ENCODE results near the gene P3H2.

The P3H2 gene

DNA sequence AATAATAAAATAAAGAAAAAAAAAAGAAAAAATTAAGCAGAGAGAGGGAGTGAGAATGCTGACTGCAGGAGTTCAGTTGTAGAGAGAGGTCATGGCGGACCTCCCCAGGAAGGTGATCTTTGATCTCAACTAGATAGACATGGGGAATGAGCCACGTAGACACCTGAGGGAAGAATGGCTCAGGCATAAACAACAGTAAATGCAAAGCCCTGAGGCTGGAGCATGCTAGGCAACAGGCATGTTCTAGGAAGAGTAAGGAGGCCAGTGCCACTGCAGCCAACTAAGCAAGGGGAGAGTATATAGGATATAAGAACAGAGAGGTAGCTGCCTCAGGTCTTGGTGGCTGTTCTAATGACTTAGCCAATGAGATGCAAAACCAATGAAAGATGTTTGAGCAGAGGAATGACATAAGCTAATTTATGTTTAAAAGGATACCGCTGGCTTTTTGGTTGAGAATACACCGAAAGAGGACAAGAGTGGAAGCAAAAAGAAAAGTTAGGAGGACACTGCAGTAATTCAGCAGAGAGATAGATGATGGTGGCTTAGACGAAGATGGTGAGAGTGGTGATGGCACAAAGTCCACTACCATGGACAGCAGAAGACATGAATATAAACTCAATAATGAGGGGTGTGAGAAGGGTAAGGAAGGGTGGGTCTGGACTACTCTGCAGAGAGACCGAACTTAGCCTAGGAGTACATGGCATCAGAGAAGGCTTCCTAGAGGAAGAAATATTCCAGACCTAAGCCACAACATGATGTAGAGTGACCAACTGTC is 174.6 kb downstream of the P3H2 start:
- DNase-seq (ENCODE audit: low spot score): no peak

DNA sequence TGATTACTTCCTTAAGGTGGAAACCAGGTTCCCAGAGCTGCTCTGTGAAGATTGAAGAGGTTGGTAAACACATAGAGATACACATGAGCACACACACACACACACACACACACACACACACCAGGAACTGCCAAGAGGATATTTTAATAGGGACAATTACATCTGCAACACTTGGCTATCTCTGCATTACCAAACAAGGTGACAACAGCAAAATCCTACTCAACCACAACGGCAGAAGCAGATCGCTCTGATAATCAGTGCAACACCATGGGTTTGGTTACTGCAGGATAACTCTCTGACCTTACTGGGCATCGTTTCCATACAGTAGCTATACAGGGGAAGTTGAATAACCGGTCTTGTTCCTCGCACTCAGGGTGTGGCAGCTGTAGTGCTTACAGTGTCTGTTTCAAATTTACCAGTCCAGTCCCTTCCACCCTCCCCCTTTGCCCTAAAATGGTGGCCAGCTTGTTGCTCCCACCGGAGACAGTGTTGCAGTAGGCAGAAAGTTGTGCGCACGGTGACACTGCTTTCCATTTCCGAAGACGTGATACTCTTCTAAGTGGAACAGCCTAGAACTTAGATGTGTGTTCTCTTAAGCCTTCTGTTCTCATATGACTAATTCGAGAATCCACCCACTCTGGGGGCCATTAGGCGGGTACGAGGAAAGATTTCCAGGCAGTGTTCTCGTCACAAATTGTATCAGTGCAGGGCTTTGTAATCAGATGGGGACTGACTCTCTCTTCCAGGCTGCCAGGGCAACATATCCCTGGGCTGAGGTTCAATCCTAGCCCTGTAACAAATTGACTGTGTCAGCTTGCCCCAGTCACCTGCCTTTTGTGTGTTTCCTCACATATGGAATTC is 176.2 kb downstream of the P3H2 start:
- DNase-seq (ENCODE audit: low spot score): no peak

DNA sequence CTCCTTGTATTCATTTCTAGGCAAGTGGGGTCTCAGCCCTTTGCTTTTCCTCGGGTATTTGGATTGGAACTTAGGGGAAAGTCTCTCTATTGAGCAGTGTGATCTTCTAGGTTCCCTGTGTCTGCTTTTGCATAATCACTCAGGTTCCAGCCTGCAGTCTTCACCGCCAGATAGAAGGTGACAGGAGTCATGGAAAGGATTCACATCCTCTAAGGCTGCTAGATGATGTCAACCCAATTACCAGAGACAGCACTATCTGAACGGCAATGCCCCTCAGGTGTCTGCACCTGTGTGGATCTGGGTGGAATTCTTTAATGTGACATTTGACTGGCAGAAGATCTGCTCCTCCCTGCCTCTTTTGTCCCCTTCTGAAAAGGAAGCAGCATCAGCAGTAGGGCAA is 177.7 kb downstream of the P3H2 start:
- no peak for DNase-seq (ENCODE audit: low spot score)

DNA sequence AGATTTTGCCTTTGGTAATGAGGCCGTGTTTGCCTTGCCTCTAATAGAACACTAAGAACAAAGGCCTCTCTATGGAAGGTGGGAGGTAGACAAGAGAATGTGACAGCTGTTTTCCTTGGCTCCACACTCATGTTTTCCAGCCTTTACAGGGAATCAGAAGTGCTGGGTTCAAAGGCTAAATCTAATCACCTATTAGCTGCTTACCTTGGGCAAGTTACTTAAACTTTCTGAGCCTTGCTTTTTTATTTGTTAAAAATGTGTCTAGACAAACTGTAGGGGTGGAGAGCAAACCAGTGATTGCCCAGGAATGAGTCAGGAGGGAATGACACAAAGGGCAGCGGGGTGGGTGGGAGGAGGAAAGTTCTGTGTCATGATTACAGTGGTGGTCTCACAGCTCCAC is 179.0 kb downstream of the P3H2 start:
- no peak for DNase-seq (ENCODE audit: low spot score)

DNA sequence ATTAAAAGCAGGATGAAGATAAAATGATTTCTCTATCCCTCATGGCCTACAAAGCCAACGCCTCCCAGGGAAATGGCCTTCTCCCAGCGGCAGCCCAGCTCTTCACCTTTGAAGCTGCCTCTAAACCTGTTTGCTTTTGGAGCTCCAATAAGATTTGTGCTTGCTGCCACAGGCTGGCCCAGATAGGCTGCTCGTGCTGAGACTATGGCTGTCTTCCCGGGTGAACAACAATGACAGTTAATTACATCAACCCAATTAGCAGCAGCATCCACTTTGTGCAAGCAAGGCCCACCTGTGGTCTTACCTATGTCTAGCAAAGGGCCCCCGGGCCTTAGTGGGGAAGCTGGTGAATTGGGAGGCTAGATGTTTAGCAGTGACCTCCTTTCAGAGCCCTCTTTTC is 179.6 kb downstream of the P3H2 start:
- no peak for DNase-seq (ENCODE audit: low spot score)

DNA sequence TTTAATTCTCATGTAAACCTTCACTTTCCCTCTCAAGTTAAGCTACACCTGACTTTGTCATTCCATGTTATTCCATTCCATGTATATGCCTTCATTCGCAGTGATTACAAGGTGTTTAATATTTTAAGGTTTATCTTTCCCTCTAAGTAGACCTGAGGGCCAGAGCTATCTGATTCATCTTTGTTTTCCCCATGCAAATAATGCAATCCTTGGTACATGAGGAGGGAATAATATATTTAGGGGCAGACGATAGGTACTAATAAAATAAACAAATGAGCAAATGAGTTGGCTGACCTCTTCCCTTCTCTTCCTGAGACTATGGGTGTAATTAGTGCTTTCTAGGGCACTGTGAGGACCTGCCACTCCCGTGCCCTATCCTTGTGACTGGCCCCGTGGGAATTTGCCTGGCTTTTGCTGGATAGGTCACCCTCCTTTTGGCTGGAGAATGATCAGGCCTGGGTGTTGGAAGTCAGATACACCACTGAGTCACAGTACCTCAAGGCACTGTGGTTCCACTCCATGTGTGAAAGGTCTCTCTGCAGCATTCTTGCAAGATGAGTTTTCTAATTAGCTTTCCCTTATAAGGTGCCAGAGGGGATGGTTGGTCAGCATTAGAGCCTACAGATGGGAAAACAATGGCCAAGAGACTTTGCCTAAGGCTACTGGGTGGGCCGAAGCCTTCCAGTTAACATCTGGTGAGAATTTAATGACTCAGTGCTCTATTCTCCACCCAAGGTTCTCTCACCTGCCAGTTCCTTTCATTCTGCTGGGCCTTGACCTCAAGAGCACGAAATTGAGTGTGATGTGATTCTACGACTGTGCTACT is 183.2 kb downstream of the P3H2 start:
- DNase-seq (ENCODE audit: low spot score): no peak

DNA sequence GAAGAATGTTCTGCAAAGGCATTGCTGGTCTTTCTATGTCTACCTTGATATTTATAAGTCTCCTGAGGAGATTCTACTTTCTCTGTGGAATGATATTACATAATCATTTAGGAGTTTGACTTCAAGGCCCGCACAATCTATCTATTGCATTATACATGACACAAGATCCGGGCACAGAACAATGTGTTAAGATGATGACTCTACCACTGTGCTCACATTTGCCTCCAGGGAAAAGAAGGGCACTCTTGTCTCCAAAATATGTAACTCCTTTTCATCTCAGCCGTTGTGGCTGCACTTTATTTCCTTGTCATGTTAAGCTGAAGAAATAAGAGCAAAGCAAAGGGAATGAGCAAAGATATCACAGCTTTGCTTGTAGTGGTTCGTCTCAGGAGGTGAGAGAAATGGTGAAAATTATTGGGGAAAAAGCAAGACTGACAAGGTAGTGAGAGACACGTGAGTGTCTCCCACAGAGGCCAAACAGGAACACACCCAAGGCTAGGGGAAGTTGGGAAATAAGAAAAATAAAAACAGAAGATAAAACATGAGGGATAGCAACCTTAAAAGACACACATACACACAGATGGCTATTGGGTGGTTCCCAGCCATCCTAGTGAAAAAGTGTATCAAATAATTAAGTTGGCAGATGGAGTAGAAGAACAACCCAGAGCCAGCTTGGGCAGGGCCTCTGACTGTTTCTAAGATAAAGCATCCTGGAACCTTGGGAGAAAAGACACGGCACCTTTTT is 184.3 kb downstream of the P3H2 start:
- no peak for DNase-seq (ENCODE audit: low spot score)

DNA sequence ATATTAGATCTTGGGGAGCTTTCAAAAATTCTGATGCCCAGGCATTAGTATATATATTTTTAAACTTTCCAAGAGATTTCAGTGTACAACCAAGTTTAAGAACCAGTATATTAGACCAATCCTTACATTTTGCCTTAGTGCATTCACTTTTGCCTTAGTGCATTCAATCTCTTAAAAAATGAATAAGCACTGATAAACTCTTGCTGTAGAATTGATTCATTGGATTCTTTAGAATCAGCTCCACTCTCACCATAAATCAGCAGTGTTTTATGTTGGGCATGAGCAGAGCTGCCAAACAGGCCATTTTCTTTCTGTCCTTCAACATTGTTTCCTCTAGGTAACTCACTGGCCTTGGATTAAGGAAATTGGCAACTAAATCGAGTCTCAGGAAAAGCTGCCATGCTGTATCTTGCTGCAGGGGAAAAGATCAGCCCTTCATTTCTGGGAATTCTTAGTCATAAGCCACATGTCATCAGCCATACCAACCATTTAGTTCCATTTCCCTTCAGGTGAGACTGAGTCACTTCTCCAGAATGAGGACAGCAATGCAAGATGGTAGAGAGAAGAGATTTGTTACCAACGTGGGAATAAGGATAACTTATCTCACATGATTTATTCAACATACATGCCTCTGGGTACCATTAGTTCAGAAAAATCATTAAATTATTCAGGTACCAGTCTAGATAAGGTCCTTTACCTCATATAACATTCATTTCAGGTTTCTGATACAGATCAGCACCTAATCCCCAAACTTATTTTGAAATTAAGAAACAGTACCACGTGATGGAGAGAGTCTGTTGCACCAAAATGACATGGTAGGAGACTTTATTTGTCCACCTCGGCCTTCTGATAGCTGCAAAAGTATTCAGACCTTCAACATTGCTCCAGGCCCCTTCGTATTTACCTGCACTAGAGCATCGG is 192.5 kb downstream of the P3H2 start:
- no peak for DNase-seq (ENCODE audit: low spot score)

DNA sequence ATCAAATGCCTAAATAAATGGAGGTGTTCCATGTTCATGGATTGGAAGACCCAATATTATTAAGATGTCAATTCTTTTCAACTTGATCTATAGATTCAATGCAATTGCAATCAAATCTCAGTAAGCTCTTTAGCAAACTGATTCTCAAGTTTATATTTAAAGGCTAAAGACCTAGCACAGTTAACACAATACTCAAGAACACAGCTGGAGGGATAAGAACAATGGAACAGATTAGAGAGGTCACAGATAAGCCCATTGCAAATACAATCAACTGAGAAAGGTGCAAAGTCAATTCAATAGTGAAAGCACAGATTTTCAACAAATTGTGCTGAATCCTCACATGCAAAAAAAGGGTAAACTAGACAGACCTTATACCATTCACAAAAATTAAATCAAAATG is 198.9 kb downstream of the P3H2 start:
- no peak for DNase-seq (ENCODE audit: low spot score)

DNA sequence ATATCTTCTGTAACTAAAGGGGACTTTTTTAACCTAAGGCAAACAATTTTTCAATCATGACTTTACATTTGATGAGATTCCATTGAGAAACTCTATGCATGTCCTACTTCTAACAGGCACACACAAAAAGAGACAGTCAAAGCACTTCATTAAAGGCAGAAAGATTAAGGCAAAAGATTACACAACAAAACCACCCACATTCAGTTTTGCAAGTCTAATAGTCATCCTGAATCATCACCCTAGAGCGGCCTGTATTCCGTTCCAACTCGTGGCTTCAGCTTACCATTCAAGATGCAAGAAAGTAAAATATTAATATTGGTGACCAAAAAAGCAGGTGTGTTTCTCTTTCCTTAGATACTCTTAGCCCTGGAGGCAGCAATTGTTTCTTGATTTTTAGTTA is 205.9 kb downstream of the P3H2 start:
- no peak for DNase-seq (ENCODE audit: low spot score)

DNA sequence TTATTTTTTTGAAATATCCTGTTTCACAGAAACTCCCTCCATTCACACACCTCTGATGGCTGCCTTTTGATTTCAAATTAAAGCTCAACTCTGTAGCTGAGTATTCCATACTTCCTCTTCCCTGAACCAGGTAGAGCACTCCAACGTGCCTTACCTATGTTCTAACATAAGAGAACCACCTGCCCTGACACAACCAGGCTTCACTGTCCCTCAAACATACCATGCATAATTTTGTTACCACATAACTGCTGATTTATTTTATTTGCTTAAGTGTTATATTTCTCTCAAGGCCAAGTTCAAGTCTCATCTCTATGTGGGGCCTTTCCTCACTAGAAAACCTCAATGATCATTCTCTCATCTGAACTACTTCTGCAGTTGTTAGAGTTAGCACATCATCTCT is 209.7 kb downstream of the P3H2 start:
- DNase-seq (ENCODE audit: low spot score): no peak

DNA sequence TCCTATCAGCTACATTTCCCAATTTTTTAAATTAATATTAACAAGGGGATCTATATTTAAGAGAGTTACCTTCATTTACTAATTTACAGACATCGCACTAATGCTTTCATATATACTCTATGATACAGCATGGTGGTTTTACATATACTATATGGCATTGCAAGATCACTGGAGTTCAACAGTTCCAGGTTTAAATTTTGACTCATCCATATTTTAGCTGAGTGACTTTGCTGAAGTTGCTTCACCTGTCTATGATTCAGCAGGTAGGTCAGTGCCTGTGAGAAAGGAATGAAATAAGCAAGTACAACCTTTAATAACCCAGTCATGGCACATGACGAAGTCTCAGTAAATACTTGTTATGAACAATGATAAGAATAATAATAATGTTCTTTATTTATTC is 211.1 kb downstream of the P3H2 start:
- DNase-seq (ENCODE audit: low spot score): no peak

DNA sequence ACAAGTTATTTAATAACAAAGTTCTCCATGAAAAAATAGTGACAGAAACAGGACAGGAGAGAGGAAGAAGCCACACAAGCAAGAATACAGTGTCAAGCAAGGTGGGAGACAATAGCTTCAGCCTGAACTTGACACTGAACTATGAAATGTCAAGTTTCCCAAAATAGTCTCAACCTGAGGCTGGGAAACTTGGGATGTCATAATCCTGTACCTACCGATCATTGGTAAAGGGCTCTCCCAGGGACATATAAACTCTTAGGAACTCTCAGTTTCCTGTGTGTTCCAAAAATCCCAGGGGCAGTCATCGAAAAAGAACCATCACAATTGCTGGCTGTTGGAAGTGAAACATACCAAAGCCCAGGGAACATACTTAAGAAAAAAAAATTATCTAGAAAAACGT is 211.6 kb downstream of the P3H2 start:
- no peak for DNase-seq (ENCODE audit: low spot score)

DNA sequence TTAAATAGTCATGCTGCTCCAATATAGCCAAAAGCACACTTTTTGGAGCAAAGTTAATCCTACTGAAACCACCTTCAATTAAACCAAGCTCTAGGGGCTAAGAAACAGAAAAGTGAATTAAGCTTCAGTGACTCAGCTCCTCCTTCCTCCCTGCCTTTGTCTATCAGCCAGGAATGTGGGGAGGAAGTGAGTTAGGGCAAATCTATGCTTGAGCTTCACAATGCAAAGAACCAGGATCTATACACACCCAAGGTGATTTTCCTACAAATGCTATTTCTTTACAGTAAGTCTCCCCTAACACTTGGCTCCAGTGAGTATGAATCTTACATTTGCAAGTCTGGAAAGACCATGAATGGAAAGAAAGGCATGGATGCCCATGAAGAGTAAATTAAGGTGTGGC is 212.1 kb downstream of the P3H2 start:
- no peak for DNase-seq (ENCODE audit: low spot score)

DNA sequence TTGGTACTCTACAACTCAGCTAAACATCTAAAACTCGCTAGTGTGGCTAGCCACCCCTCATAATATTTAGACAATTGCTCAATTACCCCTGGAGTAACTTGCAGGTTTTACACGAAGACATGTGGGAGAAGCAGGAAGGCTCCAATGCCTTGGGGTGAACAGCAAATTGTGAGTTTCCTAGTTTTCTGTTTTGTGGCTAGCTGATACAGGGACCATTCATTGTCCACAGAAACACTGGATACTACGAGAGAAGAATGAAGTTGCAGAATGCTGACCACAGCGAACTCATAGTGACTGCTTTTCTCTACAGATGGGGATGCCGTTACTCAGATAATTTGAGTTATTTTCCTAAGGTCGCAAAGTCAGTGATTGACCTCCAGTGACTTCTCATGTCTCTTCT is 212.9 kb downstream of the P3H2 start:
- DNase-seq (ENCODE audit: low spot score): no peak

All from NAMALWA (cell line).